HG03097 (cell line): Measurements from ENCODE around the gene CDC14C.

Experiments used
- ATAC-seq: cut with Tn5 transposase; IDR thresholded peaks from one replicate; pipeline ENCODE4 v1.9.1; 2021; ENCODE audit not compliant: unreplicated experiment, low FRiP score

Gene CDC14C

GRCh38 chr7:48971173-48971572 lies 46.8 kb downstream of the CDC14C start:
- ATAC-seq, result no peak

DNA sequence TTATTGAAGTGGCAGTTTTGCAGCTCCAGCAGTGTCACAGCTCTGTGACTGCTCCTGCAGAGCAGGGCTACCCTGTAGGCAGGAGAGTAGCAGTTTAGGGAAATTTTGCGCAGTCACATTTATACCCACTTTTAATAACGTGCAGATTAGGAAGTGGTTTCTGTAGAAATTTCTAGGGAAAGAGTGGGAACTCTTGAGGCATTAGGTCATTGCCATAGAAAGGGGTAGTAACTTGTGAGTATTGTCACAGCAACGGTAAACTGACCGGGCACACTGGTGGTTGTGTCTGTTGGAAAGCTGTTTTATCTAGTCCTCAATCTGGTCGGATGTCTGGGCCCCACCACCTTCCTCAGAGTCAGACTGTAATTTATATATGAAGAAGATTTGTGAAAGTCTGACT lies 51.9 kb downstream of the CDC14C start:
- no peak for ATAC-seq

DNA sequence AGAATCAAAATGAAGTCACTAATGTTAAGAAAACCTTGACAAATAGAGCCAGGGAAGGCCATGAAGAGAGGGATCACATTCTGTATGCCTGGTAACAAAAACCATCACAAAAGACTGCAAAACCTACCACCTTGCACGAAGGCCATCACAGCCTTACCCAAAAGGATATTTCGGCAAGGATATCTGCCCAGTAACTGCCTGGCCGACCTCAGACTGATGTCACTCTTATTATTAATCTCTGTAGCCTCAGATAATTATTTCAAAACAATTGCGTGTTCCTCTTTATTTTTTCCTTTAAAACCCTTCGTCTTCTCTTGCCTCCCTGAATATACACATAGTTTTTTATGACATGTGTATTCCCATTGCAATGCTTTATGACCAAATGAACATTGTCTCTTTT lies 52.5 kb downstream of the CDC14C start:
- ATAC-seq, result no peak
